Measurements from ENCODE around the gene MSX2. TPM values are rescaled to one million over a fixed set of nuclear protein-coding genes. Genes with fewer than 3 reads are reported as not detected.

MSX2 gene
- total RNA-seq, 1 experiment from 2014 or later, result 11.3 TPM

- Histone ChIP-seq H3K4me2 (ENCODE audit: low read length) (no peak overlapping the region), H4K20me1 (ENCODE audit: insufficient read depth) (no peaks in the 10 kb centered on the region), H3K4me1 (ENCODE audit: control insufficient read depth in 1 of 2, insufficient read depth in 2 of 2, low read length in 2 of 2) (peaks cover 8 to 11% of the 10 kb centered on the region in 2 experiments; a peak in 3 of 4 replicates), H3K27me3 (ENCODE audit: insufficient read depth, low read length) (no peaks in the 10 kb centered on the region), H2AFZ (ENCODE audit: low read depth, low read length, poor library complexity, severe bottlenecking) (no peak overlapping the region), H3K27ac (ENCODE audit: low read depth, low read length) (no peak overlapping the region), H3K9me3 (ENCODE audit: control insufficient read depth in 1 of 2, insufficient read depth in 1 of 2, low read depth in 1 of 2, low read length in 2 of 2) (no peaks in the 10 kb centered on the region), H3K4me3 (replicated peaks in 1 of 2; ENCODE audit: low read depth in 1 of 2, low read length in 2 of 2) (no peak overlapping the region), H3K9me2 (ENCODE audit: insufficient read depth) (no peaks in the 10 kb centered on the region), H3K9ac (ENCODE audit: low read length) (no peak overlapping the region), H3K79me2 (ENCODE audit: insufficient read depth, low read length) (no peaks in the 10 kb centered on the region), H3K36me3 (ENCODE audit: control insufficient read depth in 1 of 2, insufficient read depth in 2 of 2, low read length in 2 of 2) (no peaks in the 10 kb centered on the region)
- ChIA-PET CTCF (no interaction called here), RAD21 (ENCODE audit: low non-redundant PET in 1 of 2, low total read pairs in 2 of 2, uncharacterized antibody in 2 of 2, unreplicated experiment in 2 of 2) (no interaction called here), POLR2A (no interaction called here)
- no peak for DNase-seq (ENCODE audit: low read depth, low spot score)
- ATAC-seq, result no peak
- intact Hi-C loops (cut with micrococcal nuclease), result no loop called here
- no peak for TF ChIP-seq ZNF274 (IDR thresholded peaks at IDR 0.05; ENCODE audit: low read depth, low read length)
- TF ChIP-seq RAD21 (IDR thresholded peaks at IDR 0.05; ENCODE audit: low read depth), result no peak
- TF ChIP-seq ATF3 (IDR thresholded peaks at IDR 0.05), result no peak
- no peak for TF ChIP-seq SRF (IDR thresholded peaks at IDR 0.05; ENCODE audit: low read depth)
- TF ChIP-seq MAX (IDR thresholded peaks at IDR 0.05), result no peak
- TF ChIP-seq ZBTB33 (IDR thresholded peaks at IDR 0.05; ENCODE audit: extremely low read depth, insufficient replicate concordance, low read length), result no peak
- no TSS peak for BruUV-seq (replicated peaks)
Observed at GRCh38 chr5:174698156-174698555, 26.2 kb upstream of the MSX2 start.

- H3K4me1 ChIP-seq (ENCODE audit: control insufficient read depth in 1 of 2, insufficient read depth in 2 of 2, low read length in 2 of 2), result peaks cover under 1% of the 10 kb centered on the region in 2 experiments; a peak in 3 of 4 replicates
- BruUV-seq (replicated peaks), result no TSS peak
- POLR2A ChIA-PET, result no interaction called here
- no peaks in the 10 kb centered on the region for H3K9me3 ChIP-seq (ENCODE audit: control insufficient read depth in 1 of 2, insufficient read depth in 1 of 2, low read depth in 1 of 2, low read length in 2 of 2)
- H2AFZ ChIP-seq (ENCODE audit: low read depth, low read length, poor library complexity, severe bottlenecking), result no peak overlapping the region
- ATAC-seq (no peak), DNase-seq (ENCODE audit: low read depth, low spot score) (no peak)
- intact Hi-C loops (cut with micrococcal nuclease), result no loop called here
- H3K36me3 ChIP-seq (ENCODE audit: control insufficient read depth in 1 of 2, insufficient read depth in 2 of 2, low read length in 2 of 2), result no peaks in the 10 kb centered on the region
- H3K27me3 ChIP-seq (ENCODE audit: insufficient read depth, low read length), result no peaks in the 10 kb centered on the region
- no peak overlapping the region for H3K27ac ChIP-seq (ENCODE audit: low read depth, low read length)
- no peak overlapping the region for H3K9ac ChIP-seq (ENCODE audit: low read length)
- RAD21 ChIA-PET (ENCODE audit: low non-redundant PET in 1 of 2, low total read pairs in 2 of 2, uncharacterized antibody in 2 of 2, unreplicated experiment in 2 of 2), result no interaction called here
- no peak overlapping the region for H3K4me3 ChIP-seq (replicated peaks in 1 of 2; ENCODE audit: low read depth in 1 of 2, low read length in 2 of 2)
- no peaks in the 10 kb centered on the region for H4K20me1 ChIP-seq (ENCODE audit: insufficient read depth)
- no peak for TF ChIP-seq TCF7L2 (IDR thresholded peaks at IDR 0.05; ENCODE audit: borderline replicate concordance, extremely low read depth, insufficient read depth, insufficient read length)
- no peak for TF ChIP-seq RAD21 (IDR thresholded peaks at IDR 0.05; ENCODE audit: low read depth)
- no peak for TF ChIP-seq ZNF274 (IDR thresholded peaks at IDR 0.05; ENCODE audit: low read depth, low read length)
- TF ChIP-seq EZH2phosphoT487 (IDR thresholded peaks at IDR 0.05; ENCODE audit: borderline replicate concordance), result no peak
- no peak for TF ChIP-seq MAX (IDR thresholded peaks at IDR 0.05)
- no peak for TF ChIP-seq SRF (IDR thresholded peaks at IDR 0.05; ENCODE audit: low read depth)
- no peak overlapping the region for H3K4me2 ChIP-seq (ENCODE audit: low read length)
- H3K79me2 ChIP-seq (ENCODE audit: insufficient read depth, low read length), result no peaks in the 10 kb centered on the region
- H3K9me2 ChIP-seq (ENCODE audit: insufficient read depth), result no peaks in the 10 kb centered on the region
- CTCF ChIA-PET, result no interaction called here
Observed at GRCh38 chr5:174699131-174699530, 25.3 kb upstream of the MSX2 start.
